GM12878 (cell line): ENCODE results near the gene ADH7. TPM values are rescaled to one million over a fixed set of nuclear protein-coding genes. Genes with fewer than 3 reads are reported as not detected.
"Not testable (repeated sequence)": the region's sequence is repeated elsewhere in the genome, so short reads cannot be mapped to it uniquely, and the experiment has no call there.

Experiments
- ATAC-seq: fragments of 200-7000 bp; cut with Tn5 transposase; 3 replicates; pipeline ENCODE4 v1.9.1; 2020; ENCODE audit warnings: mild to moderate bottlenecking, moderate library complexity
- BruUV-seq: library from RNA; stranded (reverse); fragments of 400-500 nt; replicated peaks from 2 replicates; lab custom pipeline; 2021; lab: Mats Ljungman, UMichigan
- CTCF ChIA-PET: fragments of 300-600 bp; sonication (Branson Sonifier 250); formaldehyde crosslinking; extraction: SDS; loops from one replicate; lab custom pipeline; 2021; ENCODE audit warnings: inconsistent platforms; lab: Yijun Ruan, JAX
- POLR2A ChIA-PET: fragments of 350-600 bp; formaldehyde crosslinking; extraction: SDS; loops from one replicate; lab custom pipeline; 2021; ENCODE audit warnings: inconsistent platforms; lab: Charles Lee
- RAD21 ChIA-PET: fragments of 300-600 bp; sonication (Branson Sonifier 250); formaldehyde crosslinking; loops from one replicate; lab custom pipeline; 2023; ENCODE audit warnings: antibody characterized with exemption; ENCODE audit not compliant: unreplicated experiment; lab: Charles Lee
- SMC1A ChIA-PET: fragments of 300-600 bp; sonication (Branson Sonifier 250); formaldehyde crosslinking; loops from one replicate; lab custom pipeline; 2023; ENCODE audit not compliant: unreplicated experiment, uncharacterized antibody; lab: Charles Lee
- DNase-seq: peaks from one replicate; pipeline ENCODE4 v3.0.0-alpha.2; 2011; ENCODE audit warnings: low read depth, low spot score
- FAIRE-seq: peaks from 3 replicates; lab custom pipeline; 2011; peaks lifted over from hg19 to GRCh38; lab: Jason Lieb, UNC
- H2AFZ ChIP-seq: 2 replicates; pipeline ENCODE4 v1.6.0; 2011; ENCODE audit warnings: low read depth, low read length, control low read depth; ENCODE audit not compliant: control insufficient read depth
- H3K27ac ChIP-seq: 2 replicates; pipeline ENCODE4 v1.5.1; 2011; ENCODE audit warnings: control low read depth; ENCODE audit not compliant: control insufficient read depth, insufficient read depth
- H3K27me3 ChIP-seq, 2 experiments: replicated peaks in 1 of 2; 2 replicates each; pipeline versions ENCODE4 v1.6.0 to v1.6.1; 2011; ENCODE audit warnings: low read length in 1 of 2; ENCODE audit not compliant: control insufficient read depth in 2 of 2, insufficient read depth in 2 of 2
- H3K36me3 ChIP-seq, 2 experiments: 2 replicates each; pipeline ENCODE4 v1.5.1; 2011; ENCODE audit warnings: low read length in 1 of 2; ENCODE audit not compliant: control insufficient read depth in 2 of 2, insufficient read depth in 2 of 2
- H3K4me1 ChIP-seq: 2 replicates; pipeline ENCODE4 v1.6.1; 2011; ENCODE audit warnings: mild to moderate bottlenecking, low read length, moderate library complexity, mixed read lengths; ENCODE audit not compliant: control insufficient read depth, insufficient read depth
- H3K4me2 ChIP-seq: 2 replicates; pipeline ENCODE4 v1.6.0; 2011; ENCODE audit warnings: control low read depth; ENCODE audit not compliant: control insufficient read depth, insufficient read depth
- H3K4me3 ChIP-seq: fragments of 200-600 bp; sonication (generic); 2 replicates; pipeline ENCODE4 v1.5.1; 2016
- H3K79me2 ChIP-seq: 2 replicates; pipeline ENCODE4 v1.6.0; 2011; ENCODE audit warnings: low read length; ENCODE audit not compliant: control insufficient read depth, insufficient read depth
- H3K9ac ChIP-seq: 2 replicates; pipeline ENCODE4 v1.8.0; 2011; ENCODE audit warnings: low read length, control low read depth, mixed read lengths; ENCODE audit not compliant: control insufficient read depth, insufficient read depth
- H3K9me3 ChIP-seq: replicated peaks from 3 replicates; pipeline ENCODE4 v1.5.1; 2011; ENCODE audit warnings: mild to moderate bottlenecking, low read length; ENCODE audit not compliant: control insufficient read depth, insufficient read depth
- H4K20me1 ChIP-seq: 2 replicates; pipeline ENCODE4 v1.6.0; 2011; ENCODE audit not compliant: control insufficient read depth, insufficient read depth
- CREB1 ChIP-seq: IDR thresholded peaks from 2 replicates; pipeline ENCODE4 v1.6.1; 2012; ENCODE audit warnings: low read depth, mild to moderate bottlenecking, inconsistent platforms
- E2F4 ChIP-seq: IDR thresholded peaks from 2 replicates; pipeline ENCODE4 v1.6.1; 2012; ENCODE audit warnings: low read depth, low read length, improper control_type of control experiment
- IRF4 ChIP-seq: IDR thresholded peaks from 2 replicates; pipeline ENCODE4 v1.6.1; 2011; ENCODE audit warnings: low read depth, low read length
- JUNB ChIP-seq: IDR thresholded peaks from 2 replicates; pipeline ENCODE4 v1.6.1; 2016; ENCODE audit warnings: antibody characterized with exemption, mild to moderate bottlenecking
- JUND ChIP-seq: IDR thresholded peaks from 2 replicates; pipeline ENCODE4 v1.6.1; 2012; ENCODE audit warnings: low read depth, mild to moderate bottlenecking, low read length, improper control_type of control experiment, moderate library complexity
- MAX ChIP-seq: IDR thresholded peaks from 2 replicates; pipeline ENCODE4 v1.6.1; 2012; ENCODE audit warnings: low read depth, low read length, improper control_type of control experiment
- NFYA ChIP-seq: IDR thresholded peaks from 2 replicates; pipeline ENCODE4 v1.6.1; 2011; ENCODE audit warnings: low read depth, mild to moderate bottlenecking, low read length, improper control_type of control experiment, borderline replicate concordance
- NR2F1 ChIP-seq: fragments of 450-650 bp; conservative IDR thresholded peaks from 2 replicates; pipeline ENCODE4 v1.6.1; 2017; ENCODE audit warnings: mild to moderate bottlenecking
- POLR2A ChIP-seq: IDR thresholded peaks from 2 replicates; pipeline ENCODE4 v1.6.1; 2011; ENCODE audit warnings: low read depth, mild to moderate bottlenecking, low read length
- SP1 ChIP-seq: IDR thresholded peaks from one replicate; pipeline ENCODE4 v1.6.1; 2011; ENCODE audit warnings: low read depth, low read length
- SRF ChIP-seq, 2 experiments: IDR thresholded peaks; 2 replicates each; pipeline ENCODE4 v1.6.1; 2011; ENCODE audit warnings: low read depth in 2 of 2, low read length in 2 of 2, mild to moderate bottlenecking in 1 of 2, moderate library complexity in 1 of 2
- SUPT20H ChIP-seq: IDR thresholded peaks from 2 replicates; pipeline ENCODE4 v1.6.1; 2011; ENCODE audit warnings: low read depth, mild to moderate bottlenecking, low read length, moderate library complexity, borderline replicate concordance; ENCODE audit not compliant: control insufficient read depth
- TAF1 ChIP-seq: IDR thresholded peaks from 2 replicates; pipeline ENCODE4 v1.6.1; 2011; ENCODE audit warnings: mild to moderate bottlenecking, low read depth, low read length, borderline replicate concordance
- ZBED1 ChIP-seq: IDR thresholded peaks from 2 replicates; pipeline ENCODE4 v1.6.1; 2016; ENCODE audit warnings: borderline replicate concordance
- ZNF217 ChIP-seq: fragments of 450-650 bp; IDR thresholded peaks from 2 replicates; pipeline ENCODE4 v1.6.1; 2017; ENCODE audit warnings: antibody characterized with exemption, mild to moderate bottlenecking
- WGBS: methylation state at CpG from one replicate; pipeline ENCODE4 v1.1.6; 2016; ENCODE audit warnings: low lambda C conversion rate; ENCODE audit not compliant: insufficient replicate concordance, insufficient coverage; ENCODE audit errors: missing lambda C conversion rate; 5-methylcytosine and 5-hydroxymethylcytosine counted together
- in situ Hi-C: fragments of 300-500 bp; cut with MboI; formaldehyde crosslinking; loops from 9 replicates; pipeline ENCODE4 v1.14.3; 2018; ENCODE audit warnings: mixed read lengths
- intact Hi-C: fragments of 100-400 bp; cut with micrococcal nuclease; formaldehyde crosslinking; loops from one replicate; pipeline ENCODE4 v1.14.2; 2022; ENCODE audit not compliant: unreplicated experiment
- polyA plus RNA-seq, 11 experiments: library from polyadenylated mRNA; depleted of rRNA in 4 of 11; unstranded in 6 of 11; stranded (reverse) in 5 of 11; fragments of >200 nt; fragmentation: Nextera tagmentation in 4 of 11; fragmentation: Illumina TruSeq in 1 of 11; extraction: Ambion mirVana in 4 of 11; extraction: Trizol in 1 of 11; gene quantifications; 1 replicate in 1 of 11; 2 replicates in 10 of 11; pipeline versions ENCODE4 v1.2.1 to v1.2.3, GENCODE V29; 2011 to 2016; ENCODE audit warnings: inconsistent platforms in 2 of 11, missing spikeins in 2 of 11, low read depth in 1 of 11
- total RNA-seq, 4 experiments: library from RNA; depleted of rRNA in 3 of 4; stranded (reverse); fragments of >200 nt in 3 of 4; fragmentation: Illumina TruSeq in 1 of 4; extraction: Trizol in 1 of 4; gene quantifications; 2 replicates each; pipeline versions ENCODE4 v1.2.1 to v1.2.3, GENCODE V29; 2013 to 2021

Gene ADH7
- total and polyA plus RNA-seq, 10 of the 15 experiments (the other 5 are each of a cell fraction or from before 2014, with no cell fraction given): not detected

- H2AFZ ChIP-seq, POLR2A ChIA-PET, H3K36me3 ChIP-seq, BruUV-seq, H3K9ac ChIP-seq, H3K4me1 ChIP-seq, H3K4me2 ChIP-seq, H4K20me1 ChIP-seq, H3K27ac ChIP-seq, DNase-seq, H3K4me3 ChIP-seq, ATAC-seq, H3K27me3 ChIP-seq, H3K79me2 ChIP-seq, FAIRE-seq, H3K9me3 ChIP-seq, intact Hi-C loops: not testable (repeated sequence)
- WGBS: 0% methylated on average over 3 of the region's 3 CpGs
- ChIA-PET SMC1A (interaction anchor here (1.5 to 1.9 kb wide), 2 partner anchors 13 to 48 kb away, joined by 4 read pairs; no protein-coding TSS in a partner anchor), RAD21 (interaction anchor here (1.3 kb wide), 1 partner anchor 48 kb away, joined by 4 read pairs; no protein-coding TSS in a partner anchor), CTCF (interaction anchor here (2.6 to 2.7 kb wide), 2 partner anchors 10 to 43 kb away, joined by 7 to 10 read pairs; no protein-coding TSS in a partner anchor)
- in situ Hi-C loops: loop anchor here (25.0 kb wide), 1 partner anchor 953 kb away; no protein-coding TSS in a partner anchor
These were observed 20.2 kb downstream of the ADH7 start for GRCh38 chr4:99414902-99415301.

GRCh38 chr4:99414401-99414800 is 20.7 kb downstream of the ADH7 start:
- H3K4me2 ChIP-seq: no peak overlapping the region
- intact Hi-C loops: no loop called here

More at GRCh38 chr4:99414401-99414800, 20.7 kb downstream of the ADH7 start:
- ChIA-PET RAD21 (no interaction called here), CTCF (interaction anchor here (2.6 to 2.7 kb wide), 2 partner anchors 9 to 44 kb away, joined by 7 to 10 read pairs; no protein-coding TSS in a partner anchor), POLR2A (no interaction called here), SMC1A (interaction anchor here (1.0 to 1.9 kb wide), 3 partner anchors 9 to 49 kb away, joined by 4 to 5 read pairs (median 4); no protein-coding TSS in a partner anchor)
- Histone ChIP-seq H4K20me1 (no peaks in the 10 kb centered on the region), H3K27ac (no peak overlapping the region), H3K9me3 (no peaks in the 10 kb centered on the region), H3K4me1 (no peaks in the 10 kb centered on the region), H2AFZ (no peak overlapping the region), H3K9ac (no peak overlapping the region), H3K79me2 (no peaks in the 10 kb centered on the region), H3K27me3 (no peaks in the 10 kb centered on the region), H3K4me3 (no peak overlapping the region), H3K36me3 (no peaks in the 10 kb centered on the region)
- no peak for ATAC-seq
- in situ Hi-C loops: loop anchor here (25.0 kb wide), 1 partner anchor 952 kb away; no protein-coding TSS in a partner anchor
- no peak for DNase-seq
- TF ChIP-seq TAF1: no peak
- TF ChIP-seq NR2F1: no peak
- no peak for TF ChIP-seq POLR2A
- TF ChIP-seq JUNB: no peak
- TF ChIP-seq IRF4: no peak
- no peak for TF ChIP-seq MAX
- TF ChIP-seq SRF (IDR thresholded peaks at IDR 0.05; ENCODE audit: low read depth in 2 of 2, low read length in 2 of 2): no peak
- TF ChIP-seq ZBED1: no peak
- no peak for TF ChIP-seq ZNF217
- no peak for TF ChIP-seq SUPT20H
- no peak for TF ChIP-seq JUND
- no peak for TF ChIP-seq CREB1
- TF ChIP-seq SP1: no peak
- no peak for TF ChIP-seq NFYA
- TF ChIP-seq E2F4: no peak
- no TSS peak for BruUV-seq
- no peak for FAIRE-seq
